Choroid plexus epithelial cell (primary cell): ENCODE results near the gene PLA2G10.

Experiments
- DNase-seq: peaks from one replicate; pipeline ENCODE4 v3.0.0-alpha.2; 2010; ENCODE audit warnings: low read depth
- H3K4me3 ChIP-seq: 2 replicates; pipeline ENCODE4 v1.5.1; 2011; ENCODE audit warnings: low read depth, mild to moderate bottlenecking, control low read depth, low read length, moderate library complexity
- TF ChIP-seq, protein P1 (sequence below): conservative IDR thresholded peaks from 2 replicates; pipeline ENCODE4 v1.5.1; 2011; ENCODE audit warnings: low read depth, mild to moderate bottlenecking, control low read depth, inconsistent platforms, low read length, moderate library complexity

The PLA2G10 gene

DNA sequence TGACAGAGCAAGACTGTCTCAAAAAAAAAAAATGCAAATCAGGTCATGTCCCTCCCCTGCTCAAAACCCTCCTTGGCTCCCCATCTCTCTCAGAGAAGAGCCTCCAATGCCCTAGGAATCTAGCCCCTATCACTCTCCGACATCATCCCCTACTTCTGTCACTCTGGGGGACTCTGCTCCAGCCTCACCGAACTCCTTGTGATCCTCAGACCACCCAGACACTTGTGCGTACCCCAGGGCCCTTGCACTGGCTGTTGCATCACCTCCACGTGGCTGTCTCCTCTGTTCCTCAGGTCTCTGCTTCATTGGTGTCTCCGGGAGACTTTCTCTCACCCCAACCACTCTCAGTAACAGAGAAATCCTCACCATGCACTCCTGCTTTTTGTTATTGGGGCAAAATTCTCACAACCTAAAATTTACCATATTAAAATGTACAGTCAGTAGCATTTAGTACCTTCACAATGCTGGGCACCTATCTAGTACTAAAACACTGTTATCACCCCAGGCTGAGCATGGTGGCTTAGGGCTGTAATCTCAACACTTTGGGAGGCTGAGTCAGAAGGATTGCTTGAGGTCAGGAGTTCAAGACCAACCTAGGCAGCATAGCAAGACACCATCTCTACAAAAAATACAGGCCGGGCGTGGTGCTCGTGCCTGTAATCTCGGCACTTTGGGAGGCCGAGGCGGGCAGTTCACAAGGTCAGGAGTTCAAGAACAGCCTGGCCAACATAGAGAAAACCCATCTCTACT, 15.2 kb downstream of the PLA2G10 start:
- no peak for DNase-seq
- no peak overlapping the region for H3K4me3 ChIP-seq
- TF ChIP-seq, protein P1, sequence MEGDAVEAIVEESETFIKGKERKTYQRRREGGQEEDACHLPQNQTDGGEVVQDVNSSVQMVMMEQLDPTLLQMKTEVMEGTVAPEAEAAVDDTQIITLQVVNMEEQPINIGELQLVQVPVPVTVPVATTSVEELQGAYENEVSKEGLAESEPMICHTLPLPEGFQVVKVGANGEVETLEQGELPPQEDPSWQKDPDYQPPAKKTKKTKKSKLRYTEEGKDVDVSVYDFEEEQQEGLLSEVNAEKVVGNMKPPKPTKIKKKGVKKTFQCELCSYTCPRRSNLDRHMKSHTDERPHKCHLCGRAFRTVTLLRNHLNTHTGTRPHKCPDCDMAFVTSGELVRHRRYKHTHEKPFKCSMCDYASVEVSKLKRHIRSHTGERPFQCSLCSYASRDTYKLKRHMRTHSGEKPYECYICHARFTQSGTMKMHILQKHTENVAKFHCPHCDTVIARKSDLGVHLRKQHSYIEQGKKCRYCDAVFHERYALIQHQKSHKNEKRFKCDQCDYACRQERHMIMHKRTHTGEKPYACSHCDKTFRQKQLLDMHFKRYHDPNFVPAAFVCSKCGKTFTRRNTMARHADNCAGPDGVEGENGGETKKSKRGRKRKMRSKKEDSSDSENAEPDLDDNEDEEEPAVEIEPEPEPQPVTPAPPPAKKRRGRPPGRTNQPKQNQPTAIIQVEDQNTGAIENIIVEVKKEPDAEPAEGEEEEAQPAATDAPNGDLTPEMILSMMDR = no peak

DNA sequence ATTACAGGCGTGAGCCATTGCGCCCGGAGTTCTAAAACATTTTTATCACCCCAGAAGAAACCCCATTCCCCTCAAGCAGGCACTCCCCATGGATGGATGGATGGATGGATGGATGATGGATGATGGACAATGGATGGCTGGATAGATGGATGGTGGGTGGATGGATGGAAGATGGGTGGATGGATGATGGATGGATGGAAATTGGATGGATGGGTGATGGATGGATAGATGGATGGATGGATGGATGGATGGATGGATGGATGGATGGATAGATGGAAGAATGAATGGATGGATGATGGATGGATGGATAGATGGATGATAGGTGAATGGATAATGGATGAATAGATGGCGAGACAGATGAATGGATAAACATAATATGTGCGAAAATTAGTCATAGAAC, 16.5 kb downstream of the PLA2G10 start:
- H3K4me3 ChIP-seq = no peak overlapping the region
- TF ChIP-seq, protein P1 = no peak
- no peak for DNase-seq

DNA sequence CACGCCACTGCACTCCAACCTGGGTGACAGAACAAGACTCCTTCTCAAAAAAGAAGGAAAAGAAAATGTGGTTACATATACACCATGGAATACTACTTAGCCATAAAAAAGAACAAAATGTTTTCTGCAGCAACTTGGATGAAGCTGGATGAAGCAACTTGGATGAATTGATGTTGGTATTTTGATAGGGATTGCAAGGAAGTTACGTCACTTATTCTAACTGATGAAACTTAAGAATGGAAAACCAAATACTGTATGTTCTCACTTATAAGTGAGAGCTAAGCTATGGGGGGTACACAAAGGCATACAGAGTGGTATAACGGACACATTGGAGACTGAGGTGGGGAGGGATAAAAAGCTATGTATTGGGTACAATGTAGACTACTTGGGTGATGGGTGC, 17.5 kb downstream of the PLA2G10 start:
- no peak overlapping the region for H3K4me3 ChIP-seq
- TF ChIP-seq, protein P1 = no peak
- DNase-seq = no peak

DNA sequence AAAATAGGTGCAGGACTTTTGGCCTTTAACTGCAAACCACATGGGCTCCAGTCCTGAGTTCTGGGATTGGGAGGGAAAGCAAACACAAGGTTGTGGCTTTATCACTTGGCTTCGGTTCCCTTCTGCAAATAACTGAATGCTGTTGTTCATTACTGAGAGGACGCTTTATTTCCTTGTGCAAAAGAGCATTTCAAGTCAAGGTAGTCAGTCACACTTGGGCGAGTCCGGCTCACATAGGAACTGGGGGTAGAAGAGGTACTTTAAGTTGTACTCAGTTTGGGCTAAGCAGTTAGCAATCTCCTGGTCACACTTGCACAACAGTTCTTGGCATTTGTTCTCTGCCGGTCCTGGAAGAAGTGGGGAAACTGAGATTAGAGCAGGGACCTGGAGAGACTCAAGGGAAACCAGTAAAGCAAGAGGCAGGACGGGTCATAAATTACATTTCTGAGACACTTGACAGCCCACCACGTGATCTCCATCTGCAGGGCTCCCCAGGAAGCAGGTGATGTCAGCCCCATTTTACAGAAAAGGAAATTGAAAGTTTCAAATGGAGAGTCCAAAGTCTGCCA, 21.6 kb downstream of the PLA2G10 start:
- no peak overlapping the region for H3K4me3 ChIP-seq
- TF ChIP-seq, protein P1 = no peak
- no peak for DNase-seq

DNA sequence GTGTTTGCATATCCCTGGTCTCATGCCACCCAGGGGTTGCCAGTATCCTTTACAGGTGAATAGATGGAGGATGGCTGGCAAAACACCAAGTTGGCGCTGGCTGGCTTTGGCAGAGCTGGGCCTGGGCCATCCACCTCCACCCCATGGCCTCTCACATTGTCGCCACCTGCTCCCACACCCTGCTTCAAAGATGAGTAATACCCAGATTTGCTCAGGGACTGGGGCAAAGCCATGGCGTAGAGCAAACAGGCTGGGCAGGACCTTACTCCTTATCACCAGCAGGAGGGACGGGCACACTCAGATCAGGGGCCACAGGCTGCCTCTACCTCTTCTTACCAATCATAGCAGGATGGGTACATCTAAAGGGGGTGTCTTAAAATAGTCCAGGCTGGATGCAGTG, 24.3 kb downstream of the PLA2G10 start:
- H3K4me3 ChIP-seq = no peak overlapping the region
- no peak for DNase-seq
- TF ChIP-seq, protein P1 = peak; percentile 4

DNA sequence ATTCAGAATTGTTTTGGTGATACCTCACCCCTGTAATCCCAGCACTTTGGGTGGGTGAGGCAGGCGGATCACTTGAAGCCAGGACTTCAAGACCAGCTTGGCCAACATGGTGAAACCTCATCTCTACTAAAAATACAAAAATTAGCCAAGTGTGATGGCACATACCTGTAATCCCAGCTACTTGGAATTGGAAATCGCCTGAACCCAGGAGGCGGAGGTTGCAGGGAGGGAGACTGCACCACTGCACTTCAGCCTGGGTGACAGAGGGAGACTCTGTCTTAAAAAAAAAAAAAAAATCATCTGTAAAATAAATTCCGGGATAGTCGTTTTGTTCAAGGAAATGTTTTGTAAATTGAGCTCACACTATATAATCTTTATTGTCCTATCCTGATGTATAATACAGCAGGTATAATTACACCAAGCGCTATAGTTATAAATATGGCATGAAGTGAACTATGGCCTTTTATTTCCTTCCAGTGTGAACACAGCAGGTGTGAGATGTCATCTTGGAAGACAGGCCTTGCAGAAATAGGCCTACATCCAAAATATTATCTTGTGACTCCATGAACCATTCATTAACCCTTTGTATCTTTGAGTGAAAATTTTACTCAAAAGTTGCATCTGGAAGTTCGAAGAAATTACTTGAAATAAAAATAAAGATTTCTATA, 25.4 kb downstream of the PLA2G10 start:
- no peak for DNase-seq
- H3K4me3 ChIP-seq = no peak overlapping the region
- TF ChIP-seq, protein P1 = no peak
